T-helper 17 cell (primary cell): ENCODE measurements around the gene PSAPL1. TPM values are rescaled to one million over a fixed set of nuclear protein-coding genes. Genes with fewer than 3 reads are reported as not detected.
"Not testable (repeated sequence)": the region's sequence is repeated elsewhere in the genome, so short reads cannot be mapped to it uniquely, and the experiment has no call there.

Experiments
- ATAC-seq: fragments of 150-1000 bp; cut with Tn5 transposase; 2 replicates; pipeline ENCODE4 v1.10.0; 2021; ENCODE audit warnings: mild to moderate bottlenecking, moderate library complexity
- DNase-seq, 3 donors: peaks; one replicate each; pipeline versions ENCODE4 v3.0.0 to v3.0.0-alpha.2; 2020 to 2021
- H3K9me3 ChIP-seq: one replicate; pipeline ENCODE4 v1.7.0; 2013; ENCODE audit warnings: low read length, mild to moderate bottlenecking; ENCODE audit not compliant: control insufficient read depth, poor library complexity, severe bottlenecking
- H3K27ac Mint-ChIP-seq: one replicate; pipeline ENCODE4 v1.8.0; 2022; ENCODE audit warnings: mild to moderate bottlenecking, moderate library complexity, mixed read lengths
- H3K27me3 Mint-ChIP-seq: one replicate; pipeline ENCODE4 v1.8.0; 2022; ENCODE audit warnings: mixed read lengths
- H3K36me3 Mint-ChIP-seq: one replicate; pipeline ENCODE4 v1.8.0; 2022; ENCODE audit warnings: low read depth, mixed read lengths
- H3K4me1 Mint-ChIP-seq: one replicate; pipeline ENCODE4 v1.8.0; 2022; ENCODE audit warnings: mild to moderate bottlenecking, mixed read lengths
- H3K4me3 Mint-ChIP-seq: one replicate; pipeline ENCODE4 v1.8.0; 2022; ENCODE audit warnings: mild to moderate bottlenecking, moderate library complexity, mixed read lengths
- total RNA-seq, 4 donors: library from RNA in 2 of 4; stranded (reverse) in 2 of 4; gene quantifications; one replicate each; pipeline ENCODE4 v1.2.3 and lab custom pipeline; 2022 to 2026

Gene PSAPL1
- total RNA-seq, 2 donors from 2014 or later = not detected

- DNase-seq (no peak), ATAC-seq (no peak)
- no peaks in the 10 kb centered on the region for H3K36me3 Mint-ChIP-seq
- H3K4me3 Mint-ChIP-seq = no peak overlapping the region
- H3K9me3 ChIP-seq = no peaks in the 10 kb centered on the region
- H3K4me1 Mint-ChIP-seq = no peaks in the 10 kb centered on the region
- no peak overlapping the region for H3K27ac Mint-ChIP-seq
- H3K27me3 Mint-ChIP-seq = peaks cover 7% of the 10 kb centered on the region
Observed at GRCh38 chr4:7466904-7467303, 32.2 kb upstream of the PSAPL1 start.

- ATAC-seq = no peak
- DNase-seq = no peak
- H3K4me1 Mint-ChIP-seq = no peaks in the 10 kb centered on the region
- no peaks in the 10 kb centered on the region for H3K36me3 Mint-ChIP-seq
- H3K9me3 ChIP-seq = no peaks in the 10 kb centered on the region
- no peak overlapping the region for H3K4me3 Mint-ChIP-seq
- H3K27me3 Mint-ChIP-seq = peaks cover 11% of the 10 kb centered on the region
- no peak overlapping the region for H3K27ac Mint-ChIP-seq
Observed at GRCh38 chr4:7466215-7466614, 31.5 kb upstream of the PSAPL1 start.

- DNase-seq (no peak), ATAC-seq (no peak)
- peaks cover 23% of the 10 kb centered on the region for H3K27me3 Mint-ChIP-seq
- no peaks in the 10 kb centered on the region for H3K9me3 ChIP-seq
- no peaks in the 10 kb centered on the region for H3K36me3 Mint-ChIP-seq
- no peak overlapping the region for H3K27ac Mint-ChIP-seq
- H3K4me1 Mint-ChIP-seq = no peaks in the 10 kb centered on the region
- H3K4me3 Mint-ChIP-seq = no peak overlapping the region
Observed at GRCh38 chr4:7465017-7465416, 30.3 kb upstream of the PSAPL1 start.

- DNase-seq = no peak
- Mint-ChIP-seq H3K27ac (no peak overlapping the region), H3K4me1 (no peaks in the 10 kb centered on the region), H3K36me3 (no peaks in the 10 kb centered on the region), H3K4me3 (no peak overlapping the region), H3K27me3 (peaks cover 24% of the 10 kb centered on the region)
- H3K9me3 ChIP-seq = no peaks in the 10 kb centered on the region
- ATAC-seq = no peak
Observed at GRCh38 chr4:7464259-7464655, 29.5 kb upstream of the PSAPL1 start.

GRCh38 chr4:7463566-7464258 is 29.0 kb upstream of the PSAPL1 start:
- Mint-ChIP-seq H3K4me3 (no peak overlapping the region), H3K27me3 (peaks cover 25% of the 10 kb centered on the region), H3K4me1 (no peaks in the 10 kb centered on the region), H3K27ac (no peak overlapping the region), H3K36me3 (no peaks in the 10 kb centered on the region)
- DNase-seq (no peak), ATAC-seq (no peak)
- H3K9me3 ChIP-seq = no peaks in the 10 kb centered on the region

- no peaks in the 10 kb centered on the region for H3K9me3 ChIP-seq
- Mint-ChIP-seq H3K4me3 (no peak overlapping the region), H3K36me3 (no peaks in the 10 kb centered on the region), H3K27me3 (peaks cover 30% of the 10 kb centered on the region), H3K4me1 (no peaks in the 10 kb centered on the region), H3K27ac (no peak overlapping the region)
- DNase-seq = no peak
- ATAC-seq = no peak
Observed at GRCh38 chr4:7462509-7462971, 27.8 kb upstream of the PSAPL1 start.

GRCh38 chr4:7461230-7461629 is 26.5 kb upstream of the PSAPL1 start:
- ATAC-seq = no peak
- no peak overlapping the region for H3K4me3 Mint-ChIP-seq
- H3K27ac Mint-ChIP-seq = no peak overlapping the region
- H3K9me3 ChIP-seq = no peaks in the 10 kb centered on the region
- no peaks in the 10 kb centered on the region for H3K36me3 Mint-ChIP-seq
- H3K27me3 Mint-ChIP-seq = peaks cover 30% of the 10 kb centered on the region
- no peaks in the 10 kb centered on the region for H3K4me1 Mint-ChIP-seq
- DNase-seq = no peak

- Mint-ChIP-seq H3K27me3 (peaks cover 30% of the 10 kb centered on the region), H3K4me1 (no peaks in the 10 kb centered on the region), H3K4me3 (no peak overlapping the region), H3K27ac (no peak overlapping the region), H3K36me3 (no peaks in the 10 kb centered on the region)
- ATAC-seq = no peak
- no peaks in the 10 kb centered on the region for H3K9me3 ChIP-seq
- no peak for DNase-seq
Observed at GRCh38 chr4:7460566-7460965, 25.8 kb upstream of the PSAPL1 start.

GRCh38 chr4:7459471-7459870 is 24.7 kb upstream of the PSAPL1 start:
- no peak for DNase-seq
- Mint-ChIP-seq H3K27me3 (peaks cover 30% of the 10 kb centered on the region), H3K36me3 (no peaks in the 10 kb centered on the region), H3K4me3 (no peak overlapping the region), H3K4me1 (no peaks in the 10 kb centered on the region), H3K27ac (no peak overlapping the region)
- H3K9me3 ChIP-seq = no peaks in the 10 kb centered on the region
- no peak for ATAC-seq

GRCh38 chr4:7458477-7458876 is 23.7 kb upstream of the PSAPL1 start:
- Mint-ChIP-seq H3K27me3 (peaks cover 30% of the 10 kb centered on the region), H3K27ac (no peak overlapping the region), H3K4me3 (no peak overlapping the region), H3K4me1 (no peaks in the 10 kb centered on the region), H3K36me3 (no peaks in the 10 kb centered on the region)
- H3K9me3 ChIP-seq = no peaks in the 10 kb centered on the region
- no peak for ATAC-seq
- no peak for DNase-seq

- no peak overlapping the region for H3K4me3 Mint-ChIP-seq
- no peaks in the 10 kb centered on the region for H3K36me3 Mint-ChIP-seq
- H3K27me3 Mint-ChIP-seq = peaks cover 30% of the 10 kb centered on the region
- H3K9me3 ChIP-seq = no peaks in the 10 kb centered on the region
- H3K4me1 Mint-ChIP-seq = no peaks in the 10 kb centered on the region
- no peak overlapping the region for H3K27ac Mint-ChIP-seq
- no peak for ATAC-seq
- no peak for DNase-seq
Observed at GRCh38 chr4:7458066-7458425, 23.3 kb upstream of the PSAPL1 start.

- H3K4me3 Mint-ChIP-seq = no peak overlapping the region
Observed at GRCh38 chr4:7457201-7458065, 22.7 kb upstream of the PSAPL1 start.

GRCh38 chr4:7452802-7453201 is 18.1 kb upstream of the PSAPL1 start:
- H3K4me3 Mint-ChIP-seq, H3K36me3 Mint-ChIP-seq, DNase-seq, ATAC-seq, H3K4me1 Mint-ChIP-seq, H3K27me3 Mint-ChIP-seq, H3K9me3 ChIP-seq, H3K27ac Mint-ChIP-seq: not testable (repeated sequence)

More at GRCh38 chr4:7457201-7458065, 22.7 kb upstream of the PSAPL1 start:
- H3K9me3 ChIP-seq = no peaks in the 10 kb centered on the region
- Mint-ChIP-seq H3K4me1 (no peaks in the 10 kb centered on the region), H3K27ac (no peak overlapping the region), H3K27me3 (peaks cover 30% of the 10 kb centered on the region), H3K36me3 (no peaks in the 10 kb centered on the region)
- DNase-seq (no peak), ATAC-seq (no peak)

GRCh38 chr4:7451800-7452199 is 17.1 kb upstream of the PSAPL1 start:
- H3K27me3 Mint-ChIP-seq = no peaks in the 10 kb centered on the region
- no peak for DNase-seq
- no peak overlapping the region for H3K4me3 Mint-ChIP-seq
- peaks cover 2% of the 10 kb centered on the region for H3K4me1 Mint-ChIP-seq
- H3K27ac Mint-ChIP-seq = no peak overlapping the region
- H3K36me3 Mint-ChIP-seq = no peaks in the 10 kb centered on the region
- no peak for ATAC-seq
- H3K9me3 ChIP-seq = no peaks in the 10 kb centered on the region
